ENCODE measurements around the gene TRAIP.

DNA sequence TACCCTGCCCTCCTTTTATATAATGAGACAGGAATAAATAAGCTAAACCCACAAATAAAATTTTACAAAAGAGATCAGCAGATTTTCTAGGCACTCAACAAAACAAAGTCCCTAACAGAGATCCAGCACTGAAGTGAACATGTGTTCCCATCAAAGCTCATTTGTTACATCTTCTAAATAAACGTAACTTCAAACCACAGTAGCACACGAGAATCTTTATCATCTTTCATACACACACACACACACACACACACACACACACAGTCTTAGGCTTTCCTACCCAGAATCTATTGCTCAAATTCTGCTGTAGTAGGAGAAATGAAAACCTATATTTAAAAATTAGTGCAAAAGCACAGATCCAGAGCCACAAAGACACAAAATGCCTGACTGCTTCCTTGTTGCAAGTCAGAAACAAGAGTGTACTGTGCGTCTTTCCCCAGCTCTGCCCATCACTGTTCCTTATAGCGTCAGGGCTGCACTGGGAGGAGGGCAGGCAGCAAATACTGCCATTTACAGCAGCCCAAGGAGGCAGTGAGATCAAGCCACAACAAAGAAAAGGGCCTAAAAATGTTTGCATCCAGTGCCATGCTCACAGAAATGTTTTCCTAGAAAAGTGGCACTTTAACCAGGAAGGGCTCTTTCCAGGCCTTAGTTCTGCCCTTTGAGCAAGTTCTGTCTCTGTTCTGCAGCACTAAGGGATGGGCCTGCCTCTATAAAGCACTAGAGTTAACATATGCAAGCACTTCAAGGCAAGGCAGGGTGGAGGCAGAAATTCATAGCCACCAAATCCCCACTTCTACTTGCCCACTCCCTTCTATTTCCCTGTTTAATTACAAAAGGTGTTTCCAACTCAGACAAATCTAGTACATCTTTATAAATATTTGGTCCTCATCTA lies 76.0 kb downstream of the TRAIP start:
- TF ChIP-seq POLR2A (IDR thresholded peaks at IDR 0.05; ENCODE audit: low read depth), result no peak
- TF ChIP-seq POLR2AphosphoS5 (IDR thresholded peaks at IDR 0.05), result no peak
- TF ChIP-seq, protein P1, sequence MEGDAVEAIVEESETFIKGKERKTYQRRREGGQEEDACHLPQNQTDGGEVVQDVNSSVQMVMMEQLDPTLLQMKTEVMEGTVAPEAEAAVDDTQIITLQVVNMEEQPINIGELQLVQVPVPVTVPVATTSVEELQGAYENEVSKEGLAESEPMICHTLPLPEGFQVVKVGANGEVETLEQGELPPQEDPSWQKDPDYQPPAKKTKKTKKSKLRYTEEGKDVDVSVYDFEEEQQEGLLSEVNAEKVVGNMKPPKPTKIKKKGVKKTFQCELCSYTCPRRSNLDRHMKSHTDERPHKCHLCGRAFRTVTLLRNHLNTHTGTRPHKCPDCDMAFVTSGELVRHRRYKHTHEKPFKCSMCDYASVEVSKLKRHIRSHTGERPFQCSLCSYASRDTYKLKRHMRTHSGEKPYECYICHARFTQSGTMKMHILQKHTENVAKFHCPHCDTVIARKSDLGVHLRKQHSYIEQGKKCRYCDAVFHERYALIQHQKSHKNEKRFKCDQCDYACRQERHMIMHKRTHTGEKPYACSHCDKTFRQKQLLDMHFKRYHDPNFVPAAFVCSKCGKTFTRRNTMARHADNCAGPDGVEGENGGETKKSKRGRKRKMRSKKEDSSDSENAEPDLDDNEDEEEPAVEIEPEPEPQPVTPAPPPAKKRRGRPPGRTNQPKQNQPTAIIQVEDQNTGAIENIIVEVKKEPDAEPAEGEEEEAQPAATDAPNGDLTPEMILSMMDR (IDR thresholded peaks at IDR 0.05), result no peak
- TF ChIP-seq EP300 (IDR thresholded peaks at IDR 0.05), result no peak
